NK-92 (cell line): ENCODE data around the gene DIS3L2.

Source experiments
- DNase-seq: peaks from one replicate; lab custom pipeline; 2025; ENCODE audit not compliant: unreplicated experiment; lab: John Stamatoyannopoulos, UW

The DIS3L2 gene

DNA sequence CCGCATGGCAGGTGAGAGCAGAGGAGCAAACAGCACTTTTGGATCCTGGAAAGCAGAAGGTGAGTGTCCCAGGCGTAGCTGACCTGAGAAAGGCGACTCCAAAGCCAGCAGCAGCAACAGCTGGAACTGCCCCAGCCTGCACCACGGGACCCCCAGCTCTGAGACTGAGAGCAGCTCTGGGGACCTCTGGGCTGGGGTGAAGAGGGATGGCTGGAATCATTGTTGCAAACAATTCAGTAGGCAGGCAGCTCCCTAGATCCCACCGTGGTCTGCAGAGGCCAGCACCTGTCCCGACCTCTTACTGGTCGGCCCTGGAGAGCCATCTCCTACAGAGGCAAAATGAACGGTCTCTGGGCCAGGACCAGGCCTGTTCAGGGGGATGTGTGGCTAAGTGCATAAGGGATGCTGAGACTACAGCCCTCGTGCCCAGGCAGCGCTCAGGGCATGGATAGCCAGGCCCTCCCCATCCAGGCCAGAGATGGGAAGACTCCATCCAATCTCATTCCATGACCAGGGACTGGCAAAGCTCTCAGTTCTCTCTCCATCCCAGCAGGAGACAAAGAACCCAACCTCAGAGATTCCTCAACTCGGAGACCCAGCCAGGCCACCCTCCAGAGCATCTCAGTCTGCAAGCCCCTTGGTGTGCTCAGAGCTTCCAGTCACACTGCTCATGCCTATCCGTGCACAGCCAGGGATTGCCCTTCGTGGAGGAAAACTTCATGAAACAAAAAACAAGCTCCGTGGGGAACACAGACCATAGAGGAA lies 378.8 kb downstream of the DIS3L2 start:
- no peak for DNase-seq

DNA sequence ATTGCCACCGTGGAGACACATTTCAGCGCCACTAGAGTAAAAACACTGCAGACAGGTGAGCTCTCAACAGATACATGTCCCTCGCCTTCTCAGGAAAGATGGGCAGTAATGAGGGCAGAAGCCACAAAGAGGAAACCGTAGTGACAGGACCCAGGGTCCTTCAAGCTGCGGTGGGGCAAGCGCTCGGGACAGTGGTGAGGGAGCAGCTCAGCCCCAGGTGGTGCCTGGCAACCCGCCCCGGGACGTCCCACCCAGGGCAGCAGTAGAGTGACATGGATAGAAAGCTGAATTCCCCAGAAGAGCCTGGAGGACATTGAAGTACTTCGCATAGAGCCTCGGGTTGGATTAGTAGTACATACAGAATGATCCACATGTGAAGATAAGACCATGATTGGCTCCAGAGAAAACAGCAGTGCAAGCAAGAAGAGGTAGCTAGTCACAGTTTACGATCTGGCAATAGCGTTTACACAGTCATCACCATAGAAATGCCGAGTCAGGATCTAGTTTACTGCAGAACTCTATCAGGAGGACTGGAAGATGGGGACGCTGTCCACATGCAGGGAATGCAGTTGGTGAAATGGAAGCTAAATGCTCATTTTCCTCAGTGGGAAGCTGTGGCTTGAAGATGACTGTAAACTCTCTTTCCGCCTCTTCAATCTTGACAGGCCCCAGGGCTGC lies 379.7 kb downstream of the DIS3L2 start:
- DNase-seq = no peak

DNA sequence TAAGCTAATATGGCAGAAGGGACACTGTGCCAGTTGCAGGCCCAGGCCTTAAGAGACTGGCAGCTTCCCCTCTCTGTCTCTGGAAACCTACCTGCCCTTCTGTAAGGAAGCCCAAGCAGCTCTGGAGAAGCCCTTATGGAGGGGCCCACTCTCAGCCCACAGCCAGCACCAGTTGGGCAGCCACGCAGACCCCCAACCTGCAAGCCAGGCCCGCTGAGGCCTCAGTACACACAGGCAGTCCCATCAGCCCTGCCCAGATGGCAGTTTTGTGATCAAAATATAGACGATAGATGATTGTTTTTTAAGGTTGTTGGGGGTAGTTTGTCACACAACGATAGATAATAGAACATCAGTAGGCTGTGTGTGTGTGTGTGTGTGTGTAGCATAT lies 380.2 kb downstream of the DIS3L2 start:
- DNase-seq = no peak

DNA sequence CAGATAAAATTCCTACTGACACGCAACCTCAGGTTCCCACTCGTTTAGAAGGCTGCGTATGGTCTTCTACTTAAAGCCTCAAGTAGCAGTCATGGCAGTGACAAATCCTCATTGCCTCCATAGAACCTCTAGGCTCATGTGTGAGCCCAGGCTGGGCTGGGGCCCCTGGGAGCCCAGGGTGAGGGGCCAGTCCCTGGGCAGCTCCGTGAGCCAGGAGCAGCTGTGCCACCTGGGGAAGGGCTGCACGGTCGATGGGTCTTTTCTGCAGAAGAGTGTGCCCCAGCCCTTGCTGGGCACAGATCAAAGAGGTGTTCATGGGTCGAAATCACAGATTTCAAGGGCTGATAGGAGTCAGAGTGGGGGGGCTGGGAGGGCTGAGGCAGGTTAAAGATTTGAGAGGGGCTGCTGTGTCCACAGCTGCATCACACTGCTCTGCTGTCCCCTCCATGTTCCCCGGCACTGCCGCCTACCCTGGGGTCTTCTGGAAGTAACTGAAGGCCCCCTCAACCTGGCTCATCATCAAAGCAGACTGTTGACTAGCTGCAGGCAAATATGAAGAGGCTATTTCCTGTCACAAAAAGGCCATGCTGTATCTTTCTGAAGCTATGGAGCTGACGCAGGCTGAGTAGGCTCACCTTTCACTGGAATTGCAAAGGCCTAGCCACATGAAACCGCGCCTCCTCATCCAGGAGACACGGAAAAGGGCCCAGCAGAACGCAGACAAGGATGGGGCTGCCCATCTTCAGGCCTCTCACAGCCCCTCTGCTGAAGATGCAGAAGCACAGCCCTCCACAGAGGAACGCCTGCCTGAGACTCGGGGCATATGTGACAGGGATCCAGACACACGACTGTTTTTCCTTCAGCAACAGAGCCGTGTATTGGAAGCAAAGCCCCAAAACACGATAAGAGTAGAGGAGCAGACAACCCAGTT lies 381.4 kb downstream of the DIS3L2 start:
- DNase-seq = no peak

DNA sequence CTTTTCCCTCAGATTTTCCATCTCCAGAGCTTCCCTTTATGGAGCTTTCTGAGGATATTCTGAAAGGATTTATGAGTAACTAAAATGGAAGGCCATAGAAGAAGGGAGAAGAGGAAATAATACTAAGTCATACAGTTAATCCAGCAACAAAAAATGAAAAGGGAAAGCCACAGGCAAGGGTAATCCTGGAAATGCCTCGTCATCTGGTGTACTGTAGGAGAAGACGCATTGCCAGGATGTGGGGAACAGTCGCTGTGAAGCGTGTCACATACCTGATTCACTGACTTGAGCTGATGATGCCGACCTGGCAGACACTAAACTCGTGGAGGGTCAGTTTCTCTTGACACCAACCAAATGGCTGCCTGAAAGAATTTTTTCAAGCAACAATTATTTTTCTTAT lies 382.3 kb downstream of the DIS3L2 start:
- DNase-seq = no peak

DNA sequence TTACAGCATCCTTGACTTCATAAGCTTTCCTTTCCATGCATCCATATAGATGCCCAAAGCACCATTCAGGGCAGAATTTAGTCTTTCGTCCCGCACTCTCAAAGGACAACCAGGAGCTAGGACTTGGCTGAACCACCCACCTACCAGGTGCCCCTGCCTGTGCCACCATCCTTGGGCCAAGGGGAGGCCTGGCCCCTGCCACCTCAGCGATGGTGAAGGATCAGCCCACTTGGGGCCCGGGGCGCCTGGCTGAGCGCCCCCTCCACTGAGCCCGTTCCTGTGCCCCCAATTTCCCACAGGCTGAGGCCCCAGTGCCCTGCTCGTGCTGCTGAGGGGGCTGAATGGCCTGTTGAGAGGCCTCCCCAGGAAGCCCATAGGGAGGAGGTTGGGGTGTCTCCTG lies 383.7 kb downstream of the DIS3L2 start:
- no peak for DNase-seq

DNA sequence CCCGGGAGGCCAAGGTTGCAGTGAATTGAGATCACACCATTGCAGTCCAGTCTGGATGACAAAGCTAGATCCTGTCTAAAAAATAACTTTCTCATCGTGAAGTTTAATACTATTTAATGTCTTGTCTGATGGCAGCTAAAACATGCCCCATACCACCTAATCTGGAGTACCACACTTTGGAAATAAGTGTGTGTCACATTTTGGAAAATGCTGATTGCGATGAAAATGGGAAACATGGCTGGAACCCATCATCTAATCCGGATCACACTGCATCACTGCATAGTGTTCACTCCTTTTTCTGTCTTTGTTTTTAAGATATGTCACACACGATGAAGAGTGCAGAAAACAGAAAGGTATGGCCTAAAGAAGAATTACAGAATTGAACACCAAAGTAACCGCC lies 385.9 kb downstream of the DIS3L2 start:
- DNase-seq = no peak

DNA sequence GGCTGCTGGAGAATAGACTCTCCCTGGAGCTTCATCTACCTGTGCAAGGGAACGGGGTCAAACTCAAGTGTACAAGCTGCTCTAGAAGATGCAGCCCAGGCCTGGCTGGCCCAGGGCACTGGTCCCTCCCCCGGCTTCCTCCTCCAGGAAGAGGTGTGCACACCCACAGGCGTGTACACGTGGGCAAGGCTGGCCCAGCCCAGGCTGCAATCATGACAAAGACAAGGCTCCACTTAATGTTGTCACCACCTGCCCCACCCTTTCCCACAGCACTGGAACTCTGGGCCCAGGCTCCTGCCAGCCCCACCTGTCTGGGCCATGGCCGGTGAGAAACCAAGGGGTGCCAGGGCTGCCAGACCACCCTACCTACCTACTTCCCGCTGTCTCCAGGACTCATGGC lies 387.4 kb downstream of the DIS3L2 start:
- DNase-seq = no peak

DNA sequence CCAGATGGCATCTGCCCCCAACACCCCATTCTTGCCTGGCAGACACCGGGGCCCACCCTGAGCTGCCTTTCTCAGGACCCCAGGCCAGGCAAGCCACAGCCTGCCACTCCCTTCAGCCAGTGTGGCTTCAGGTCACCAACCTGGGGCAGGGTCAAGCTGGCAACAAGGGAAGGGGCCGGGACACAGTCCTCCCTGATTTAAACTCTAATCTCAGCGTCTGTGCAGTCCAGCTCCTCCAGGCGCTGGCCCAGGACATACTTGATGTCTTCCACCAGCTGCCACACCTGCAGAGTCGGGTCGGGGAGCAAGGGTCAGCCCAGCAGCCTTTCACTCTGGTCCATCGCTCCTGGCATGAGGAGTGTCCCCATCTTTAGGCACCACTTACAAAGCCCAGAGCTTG lies 388.0 kb downstream of the DIS3L2 start:
- DNase-seq = no peak

DNA sequence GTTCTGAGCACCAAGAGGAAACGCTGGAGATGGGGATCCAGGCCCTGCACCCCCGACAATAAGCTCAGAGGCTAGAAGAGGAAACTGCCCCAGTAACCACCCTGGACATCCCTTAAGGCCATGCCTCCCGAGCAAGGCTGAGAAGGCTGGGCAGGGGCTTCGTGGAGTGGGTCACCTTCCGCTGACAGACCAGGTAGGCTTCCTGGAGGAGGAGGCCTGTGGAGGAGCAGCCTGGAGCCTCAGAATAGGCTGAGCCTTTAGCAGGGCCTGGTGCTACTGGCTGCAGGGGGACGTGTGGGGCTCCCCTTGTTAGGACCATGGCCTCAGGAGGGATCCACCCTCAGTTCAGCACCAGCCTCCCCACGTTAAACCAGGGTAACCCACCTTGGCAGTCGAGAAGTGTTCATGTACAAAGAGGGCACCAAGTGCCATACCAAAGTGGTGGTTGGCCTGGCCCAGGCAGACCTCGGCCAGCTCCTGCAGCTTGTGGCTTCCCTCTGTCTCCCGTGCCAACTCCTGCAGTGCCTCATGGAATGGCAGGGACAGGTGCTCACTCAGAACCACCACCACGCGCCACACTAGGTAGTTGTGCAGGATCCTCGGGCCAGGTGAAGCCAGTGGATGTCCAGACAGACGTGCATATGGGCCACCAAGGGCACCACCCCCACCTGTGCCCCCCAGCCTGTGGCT lies 388.6 kb downstream of the DIS3L2 start:
- no peak for DNase-seq

DNA sequence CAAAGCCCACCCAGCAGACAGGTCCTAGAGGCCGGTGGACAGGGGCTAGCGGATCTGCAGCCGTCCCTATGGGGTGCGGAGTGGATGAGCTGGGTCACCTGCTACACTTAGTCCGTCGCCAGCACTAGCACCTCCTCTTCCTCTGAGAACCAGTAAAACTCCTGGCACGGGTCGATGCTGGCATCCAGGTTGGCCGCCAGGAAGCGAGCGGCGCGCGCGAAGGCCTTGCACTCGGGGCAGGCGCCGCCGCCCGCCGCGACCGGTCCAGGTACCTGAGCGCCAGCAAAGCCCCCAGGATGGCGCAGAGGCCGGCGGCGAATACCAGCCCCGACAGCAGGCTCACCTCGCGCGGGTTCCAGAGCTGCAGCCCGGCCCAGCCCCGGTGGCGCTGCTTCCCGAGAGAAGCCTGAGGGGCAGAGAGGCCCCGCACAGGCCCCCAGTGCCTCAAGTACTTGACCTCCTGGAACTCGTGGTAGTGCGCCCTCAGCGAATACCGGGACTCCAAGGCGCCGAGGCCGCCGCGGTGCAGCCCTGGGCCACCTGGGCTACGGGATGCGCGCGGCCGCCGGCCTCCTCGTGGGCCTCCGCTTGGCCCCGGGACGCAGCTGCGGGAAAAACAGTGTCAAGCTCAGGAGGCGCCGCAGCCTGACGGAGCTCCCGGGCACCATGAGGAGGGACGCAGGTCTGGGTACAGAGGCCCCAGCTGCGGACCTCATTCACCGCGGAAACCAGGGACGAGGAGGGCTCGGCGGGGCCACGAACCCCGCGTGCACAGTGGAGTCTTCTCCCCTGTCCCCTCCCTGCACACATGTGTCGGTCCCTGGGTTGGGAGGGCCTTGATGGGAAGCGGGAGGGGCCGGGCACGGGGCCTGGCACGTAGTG lies 389.5 kb downstream of the DIS3L2 start:
- no peak for DNase-seq

DNA sequence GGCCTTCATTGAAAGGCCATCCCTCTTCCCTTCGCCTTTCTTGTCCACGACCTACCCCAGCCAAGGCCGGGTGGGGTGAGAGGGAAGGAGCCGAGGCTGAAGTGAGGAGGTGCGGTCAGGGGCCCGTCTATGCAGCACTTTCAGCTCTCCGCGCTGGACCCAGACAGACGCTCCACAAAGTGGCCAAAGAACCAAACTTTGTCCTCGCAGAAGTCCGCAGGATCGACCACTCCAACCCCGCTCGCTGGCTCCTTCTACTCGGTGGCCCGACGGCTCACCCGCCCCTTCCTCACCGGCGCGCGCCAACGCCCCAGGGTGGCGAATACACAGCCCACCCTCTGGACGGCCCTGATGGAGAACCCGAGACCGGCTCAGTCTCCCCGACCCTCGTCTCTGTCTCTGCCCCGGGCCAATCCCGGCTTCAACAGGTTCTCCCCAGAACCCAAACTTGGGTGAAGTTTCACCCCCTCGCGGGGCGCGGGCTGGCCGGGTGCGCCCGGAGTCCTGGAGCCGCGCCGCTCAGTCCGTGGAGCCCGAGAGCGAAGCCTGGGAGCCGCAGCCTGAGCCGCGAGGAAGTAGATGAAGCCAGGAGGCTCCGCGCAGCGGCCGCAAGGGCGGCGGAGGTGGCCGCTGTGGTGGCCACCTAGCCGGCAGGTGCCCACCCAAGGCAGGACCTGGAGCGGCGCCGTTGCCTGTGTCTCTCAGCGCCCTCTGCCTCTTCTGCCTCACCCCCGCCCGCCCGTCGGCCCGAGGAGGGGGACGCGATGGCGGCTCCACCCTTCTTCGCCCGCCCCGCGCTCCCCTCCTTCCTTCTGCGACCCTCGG lies 390.4 kb downstream of the DIS3L2 start:
- DNase-seq = no peak

DNA sequence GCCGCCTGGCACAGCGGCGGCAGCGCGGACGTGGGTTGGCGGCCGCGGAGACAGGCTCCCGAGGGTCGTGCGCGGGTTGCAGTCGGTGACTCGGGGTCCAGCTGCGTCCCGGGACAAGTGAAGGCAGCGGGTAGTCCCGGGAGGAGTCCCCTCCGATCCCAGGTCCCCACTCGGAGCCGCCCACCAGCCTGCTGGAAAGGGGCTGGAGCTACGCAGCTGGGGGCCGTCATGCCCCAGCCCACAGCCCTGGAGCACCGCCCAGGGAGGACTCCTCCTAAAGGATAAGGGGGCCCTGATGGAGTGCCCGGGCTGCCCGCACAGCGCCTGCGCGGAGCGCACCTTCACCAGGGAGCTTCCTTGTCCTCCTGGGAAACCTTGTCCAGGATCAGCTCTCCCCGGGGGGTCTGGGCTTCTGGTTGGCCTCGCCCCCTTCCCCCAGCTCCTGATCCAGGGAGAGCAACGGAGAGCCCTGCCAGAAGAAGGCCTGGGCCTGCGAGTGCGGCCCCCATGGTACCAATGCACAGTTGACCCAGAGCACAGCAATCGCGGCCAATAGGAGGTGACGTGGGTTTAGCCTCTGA lies 391.1 kb downstream of the DIS3L2 start:
- no peak for DNase-seq

DNA sequence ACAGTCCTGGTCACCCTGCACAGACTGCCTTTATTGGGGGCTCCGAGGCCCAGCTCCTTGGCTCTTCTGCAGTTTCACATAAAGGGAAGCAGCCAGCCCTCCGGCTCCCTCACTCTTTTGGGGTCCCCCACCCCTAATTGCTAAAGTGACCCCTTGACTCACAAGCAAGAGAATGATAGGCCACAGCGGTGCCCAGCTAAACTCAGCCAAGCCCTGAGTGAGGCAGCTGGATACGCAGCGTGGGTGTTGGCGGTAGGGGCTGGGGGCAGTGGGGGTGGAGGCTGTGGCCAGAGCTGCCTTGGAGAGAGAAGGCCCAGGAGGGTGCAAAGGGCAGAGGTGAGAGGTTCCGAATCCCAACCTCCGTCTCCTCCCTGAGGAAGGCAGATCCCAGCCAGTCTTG lies 391.6 kb downstream of the DIS3L2 start:
- no peak for DNase-seq

DNA sequence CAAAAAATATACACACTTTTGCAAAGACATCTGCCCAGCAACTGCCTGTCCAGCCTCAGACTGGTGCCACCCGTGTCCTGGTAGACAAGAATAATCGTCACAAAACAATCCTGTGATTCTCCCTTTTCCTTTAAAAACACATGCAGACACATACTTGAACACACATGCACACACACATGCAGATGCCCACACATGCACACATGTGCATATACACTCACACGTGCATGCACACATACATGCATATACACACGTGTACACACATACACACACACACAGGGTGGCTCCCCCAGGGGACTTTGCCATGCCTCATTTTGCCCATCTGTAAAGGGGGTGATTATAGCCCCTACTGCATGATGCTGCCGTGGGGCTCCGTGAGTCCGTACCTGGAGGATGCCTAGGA lies 392.1 kb downstream of the DIS3L2 start:
- DNase-seq = no peak

DNA sequence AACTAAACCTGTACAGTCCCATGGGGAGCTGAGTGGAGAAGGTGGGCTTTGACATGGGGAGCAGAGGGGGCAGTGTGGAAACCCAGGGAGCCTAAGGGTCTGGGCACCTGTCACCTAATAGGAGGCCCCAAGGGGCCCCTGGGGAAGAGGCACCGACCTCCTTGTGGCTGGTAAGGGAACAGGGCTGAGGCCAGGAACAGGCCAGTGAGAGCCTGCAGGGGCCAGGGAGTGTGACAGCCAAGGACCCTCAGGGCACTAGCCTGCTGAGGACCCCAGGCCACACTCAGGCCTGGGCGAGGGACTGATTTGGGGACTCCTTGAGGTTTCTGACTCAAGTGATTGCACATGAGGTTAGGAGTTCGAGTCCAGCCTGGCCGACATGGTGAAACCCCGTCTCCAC lies 392.6 kb downstream of the DIS3L2 start:
- DNase-seq = no peak

DNA sequence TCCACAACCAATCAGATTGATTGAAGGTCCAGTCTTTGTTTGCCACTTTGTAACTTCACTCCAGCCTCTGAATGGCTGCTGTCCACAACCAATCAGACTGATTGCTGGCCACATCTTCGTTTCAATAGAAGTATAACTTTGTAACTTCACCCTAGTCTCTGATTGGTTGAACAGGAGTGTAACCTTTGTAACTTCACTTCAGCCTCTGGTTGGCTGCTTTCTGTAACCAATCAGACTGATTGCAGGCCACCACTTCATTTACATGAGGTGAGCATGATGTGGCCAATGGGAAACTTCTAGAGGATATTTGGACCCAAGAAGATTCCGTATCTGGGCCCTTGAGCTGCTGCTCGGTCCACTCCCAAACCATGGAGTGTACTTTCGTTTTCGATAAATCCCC lies 400.1 kb downstream of the DIS3L2 start:
- DNase-seq = no peak

DNA sequence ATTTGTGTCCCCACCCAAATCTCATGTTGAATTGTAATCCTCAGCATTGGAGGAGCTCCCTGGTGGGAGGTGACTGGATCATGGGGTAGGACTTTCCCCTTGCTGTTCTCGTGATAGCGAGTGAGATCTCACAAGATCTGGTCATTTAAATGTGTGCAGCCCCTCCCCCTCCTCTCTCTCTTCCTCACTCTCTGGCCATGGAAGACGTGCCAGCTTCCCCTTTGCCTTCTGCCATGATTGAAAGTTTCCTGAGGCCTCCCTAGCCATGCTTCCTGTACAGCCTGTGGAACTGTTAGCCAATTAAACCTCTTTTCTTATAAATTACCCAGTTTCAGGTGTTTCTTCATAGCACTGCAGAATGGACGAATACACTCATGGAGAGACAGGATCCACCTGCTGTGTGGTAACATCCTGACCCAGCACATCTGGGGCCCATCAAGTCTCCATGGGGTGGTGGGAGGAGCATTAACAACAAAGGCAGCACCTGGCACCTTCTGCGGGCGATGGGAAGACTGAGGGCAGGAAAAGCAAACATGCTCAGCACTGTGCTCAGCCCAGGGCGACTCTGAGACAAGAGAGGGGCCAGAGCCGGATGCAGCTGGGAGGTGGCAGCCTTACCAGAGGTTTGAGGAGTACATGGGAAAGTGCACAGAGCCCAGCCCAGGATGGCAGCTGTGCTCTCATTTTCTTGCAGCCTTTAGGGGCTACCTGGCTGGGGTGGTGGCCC lies 400.8 kb downstream of the DIS3L2 start:
- DNase-seq = no peak
